OCI-LY7 (cell line): ENCODE data around the gene RBM39.

Experiments
- EZH2phosphoT487 ChIP-seq: fragments of 200-600 bp; sonication (generic); IDR thresholded peaks from 2 replicates; pipeline ENCODE4 v1.6.1; 2018; ENCODE audit warnings: low read depth, borderline replicate concordance, mild to moderate bottlenecking, mixed run types, antibody characterized with exemption, low read length, moderate library complexity, mixed read lengths
- TF ChIP-seq, protein P1 (sequence below): fragments of 200-600 bp; sonication (generic); conservative IDR thresholded peaks from 2 replicates; pipeline ENCODE4 v1.5.1; 2014; ENCODE audit warnings: mild to moderate bottlenecking, antibody characterized with exemption, low read length, moderate library complexity, mixed read lengths

DNA sequence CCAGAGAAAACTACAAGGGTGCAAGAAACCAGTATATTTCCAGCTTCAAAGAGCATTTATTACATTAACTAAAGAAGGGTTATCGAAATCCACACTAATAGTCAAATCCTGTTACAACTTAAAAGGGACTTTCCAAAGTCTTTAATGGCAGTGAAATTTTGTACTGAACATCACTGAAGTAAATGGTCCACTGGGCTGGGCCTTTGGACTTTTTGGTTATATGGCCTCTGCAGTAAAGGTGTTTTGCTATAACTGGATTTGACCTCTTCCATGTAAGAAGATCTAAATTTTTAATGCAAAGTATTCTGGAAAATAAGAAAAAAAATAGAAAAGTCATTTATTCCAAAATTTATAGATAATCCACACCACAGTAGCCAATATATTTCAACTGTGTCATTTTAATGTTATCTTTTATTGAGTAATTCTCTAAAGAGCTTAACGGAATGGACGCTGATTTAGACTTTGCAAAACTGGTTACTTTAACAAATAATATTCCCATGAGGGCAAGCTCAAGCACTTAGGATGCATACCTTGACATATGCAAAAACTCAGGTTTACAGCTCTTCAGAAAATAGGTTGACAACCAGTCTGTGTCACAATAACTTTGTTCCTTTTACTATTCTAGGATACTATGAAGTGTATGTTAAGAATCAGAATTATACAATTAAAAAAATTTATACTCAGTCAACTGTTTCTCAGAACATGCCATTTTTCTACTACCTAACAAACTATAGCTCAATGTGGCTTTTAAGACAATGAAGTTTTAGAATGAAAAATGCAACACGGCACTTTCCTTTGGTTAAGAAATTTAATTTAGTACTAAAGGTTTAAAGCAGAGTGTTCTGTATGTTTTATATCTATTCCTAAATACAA, 7.0 kb downstream of the RBM39 start:
- TF ChIP-seq, protein P1, sequence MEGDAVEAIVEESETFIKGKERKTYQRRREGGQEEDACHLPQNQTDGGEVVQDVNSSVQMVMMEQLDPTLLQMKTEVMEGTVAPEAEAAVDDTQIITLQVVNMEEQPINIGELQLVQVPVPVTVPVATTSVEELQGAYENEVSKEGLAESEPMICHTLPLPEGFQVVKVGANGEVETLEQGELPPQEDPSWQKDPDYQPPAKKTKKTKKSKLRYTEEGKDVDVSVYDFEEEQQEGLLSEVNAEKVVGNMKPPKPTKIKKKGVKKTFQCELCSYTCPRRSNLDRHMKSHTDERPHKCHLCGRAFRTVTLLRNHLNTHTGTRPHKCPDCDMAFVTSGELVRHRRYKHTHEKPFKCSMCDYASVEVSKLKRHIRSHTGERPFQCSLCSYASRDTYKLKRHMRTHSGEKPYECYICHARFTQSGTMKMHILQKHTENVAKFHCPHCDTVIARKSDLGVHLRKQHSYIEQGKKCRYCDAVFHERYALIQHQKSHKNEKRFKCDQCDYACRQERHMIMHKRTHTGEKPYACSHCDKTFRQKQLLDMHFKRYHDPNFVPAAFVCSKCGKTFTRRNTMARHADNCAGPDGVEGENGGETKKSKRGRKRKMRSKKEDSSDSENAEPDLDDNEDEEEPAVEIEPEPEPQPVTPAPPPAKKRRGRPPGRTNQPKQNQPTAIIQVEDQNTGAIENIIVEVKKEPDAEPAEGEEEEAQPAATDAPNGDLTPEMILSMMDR = no peak
- no peak for TF ChIP-seq EZH2phosphoT487
